A673 (cell line): Measurements from ENCODE around the gene ATP9A.

Experiments used
- CTCF ChIP-seq: fragments of 300-800, 200-600 bp; sonication (generic); conservative IDR thresholded peaks from 2 replicates; pipeline ENCODE4 v1.5.1; 2017; ENCODE audit warnings: low read depth, mild to moderate bottlenecking, antibody characterized with exemption, low read length, moderate library complexity, mixed read lengths
- EZH2 ChIP-seq: fragments of 200-600 bp; sonication (generic); IDR thresholded peaks from 2 replicates; pipeline ENCODE4 v1.6.1; 2017; ENCODE audit warnings: borderline replicate concordance, low read depth, mild to moderate bottlenecking, mixed read lengths, antibody characterized with exemption, low read length; ENCODE audit not compliant: poor library complexity, severe bottlenecking

DNA sequence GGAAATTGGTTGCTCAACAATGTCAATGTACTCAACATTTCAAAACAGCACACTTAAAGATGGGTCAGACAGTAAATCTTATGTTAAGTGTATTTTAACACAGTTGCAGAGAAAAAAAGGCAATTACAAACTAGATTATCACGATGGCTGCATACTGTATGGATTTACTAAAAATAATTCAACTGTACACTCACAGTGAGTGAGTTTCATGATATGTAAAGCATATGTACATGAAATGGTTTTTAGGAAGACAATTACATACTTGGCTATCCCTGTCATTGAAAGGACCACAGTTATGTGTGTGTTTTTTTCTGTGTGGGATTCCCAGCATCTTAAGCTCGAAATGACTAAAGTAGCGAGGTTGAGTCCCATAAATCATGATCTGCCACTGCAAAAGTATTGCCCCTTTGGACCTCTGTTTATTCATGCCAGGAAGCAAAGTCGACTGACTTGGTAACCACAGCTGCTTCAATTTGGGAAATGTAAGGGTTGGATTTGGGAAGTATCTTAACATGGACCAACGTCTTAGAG is 39.6 kb upstream of the ATP9A start:
- TF ChIP-seq CTCF (no peak), EZH2 (no peak)
